ENCODE measurements around the gene TIMM13.
"Not testable (repeated sequence)": the region's sequence is repeated elsewhere in the genome, so short reads cannot be mapped to it uniquely, and the experiment has no call there.

The TIMM13 gene

GRCh38 chr19:2409352-2409912, 18.0 kb downstream of the TIMM13 start:
- Histone ChIP-seq H3K36me3 (no peaks in the 10 kb centered on the region), H3K4me2 (no peak overlapping the region), H3K9me3 (replicated peaks in 1 of 11) (peaks cover 0 to 19% (median 9%) of the 10 kb centered on the region in 11 experiments; a peak in 14 of 22 replicates), H3K27me3 (no peaks in the 10 kb centered on the region), H3K9ac (no peak overlapping the region), H3K4me1 (peaks cover 5 to 25% (median 20%) of the 10 kb centered on the region in 10 experiments; a peak in 19 of 20 replicates), H3K27ac (no peak overlapping the region), H3K4me3 (no peak overlapping the region), H4K20me1 (no peaks in the 10 kb centered on the region)
- no peak for TF ChIP-seq Cebpa-rat (IDR thresholded peaks at IDR 0.05)

GRCh38 chr19:2408247-2408646, 19.1 kb downstream of the TIMM13 start:
- Histone ChIP-seq H3K27me3 (no peaks in the 10 kb centered on the region), H3K4me2 (no peak overlapping the region), H4K20me1 (no peaks in the 10 kb centered on the region), H3K27ac (no peak overlapping the region), H3K9me3 (replicated peaks in 1 of 11) (peaks cover 0 to 26% (median 9%) of the 10 kb centered on the region in 11 experiments; a peak in 14 of 22 replicates), H3K36me3 (no peaks in the 10 kb centered on the region), H3K4me3 (no peak overlapping the region), H3K4me1 (peaks cover 5 to 21% (median 20%) of the 10 kb centered on the region in 10 experiments), H3K9ac (no peak overlapping the region)
- TF ChIP-seq Cebpa-rat (IDR thresholded peaks at IDR 0.05): no peak

GRCh38 chr19:2399582-2399981, 27.8 kb downstream of the TIMM13 start:
- H3K4me3 ChIP-seq: no peak overlapping the region
- no peak for TF ChIP-seq Cebpa-rat (IDR thresholded peaks at IDR 0.05)
- H3K9ac ChIP-seq: no peak overlapping the region
- H3K36me3 ChIP-seq: no peaks in the 10 kb centered on the region
- H3K4me2 ChIP-seq: no peak overlapping the region
- H3K4me1 ChIP-seq: peaks cover 4 to 18% (median 11%) of the 10 kb centered on the region in 10 experiments; a peak in 19 of 20 replicates
- peaks cover 0 to 9% (median 0%) of the 10 kb centered on the region in 11 experiments; a peak in 1 of 22 replicates for H3K9me3 ChIP-seq (replicated peaks in 1 of 11)
- no peak overlapping the region for H3K27ac ChIP-seq
- H4K20me1 ChIP-seq: no peaks in the 10 kb centered on the region
- no peaks in the 10 kb centered on the region for H3K27me3 ChIP-seq

- H3K27ac ChIP-seq: no peak overlapping the region
- no peaks in the 10 kb centered on the region for H3K36me3 ChIP-seq
- no peak overlapping the region for H3K4me2 ChIP-seq
- H3K4me3 ChIP-seq: no peak overlapping the region
- H3K27me3 ChIP-seq: no peaks in the 10 kb centered on the region
- H4K20me1 ChIP-seq: no peaks in the 10 kb centered on the region
- peaks cover 12 to 26% (median 18%) of the 10 kb centered on the region in 10 experiments for H3K4me1 ChIP-seq
- 0 out of 22 replicates have a peak, but pooled peaks cover 0 to under 1% (median 0%) of the 10 kb centered on the region in 11 experiments for H3K9me3 ChIP-seq (replicated peaks in 1 of 11)
- no peak overlapping the region for H3K9ac ChIP-seq
- no peak for TF ChIP-seq Cebpa-rat (IDR thresholded peaks at IDR 0.05)
Measured at GRCh38 chr19:2398735-2399305, 28.6 kb downstream of the TIMM13 start.

- not testable (repeated sequence) for H3K27ac ChIP-seq, H3K4me3 ChIP-seq, H3K27me3 ChIP-seq, H3K9ac ChIP-seq, H3K4me2 ChIP-seq, H3K36me3 ChIP-seq, H4K20me1 ChIP-seq
- peaks cover 0 to 11% (median 8%) of the 10 kb centered on the region in 11 experiments; a peak in 9 of 22 replicates for H3K9me3 ChIP-seq (replicated peaks in 1 of 11)
- H3K4me1 ChIP-seq: peaks cover 18 to 37% (median 30%) of the 10 kb centered on the region in 10 experiments
Measured at GRCh38 chr19:2397173-2397572, 30.2 kb downstream of the TIMM13 start.

GRCh38 chr19:2395293-2395829, 32.0 kb downstream of the TIMM13 start:
- Histone ChIP-seq H3K4me1 (peaks cover 18 to 45% (median 35%) of the 10 kb centered on the region in 10 experiments), H3K9me3 (replicated peaks in 1 of 11) (peaks cover 0 to 11% (median 8%) of the 10 kb centered on the region in 11 experiments; a peak in 9 of 22 replicates), H3K4me2 (peak overlapping the region in 6 of 11 experiments; percentile 49 to 74 (median 64); a peak in 8 of 22 replicates)
- H4K20me1 ChIP-seq, H3K27ac ChIP-seq, H3K9ac ChIP-seq, H3K36me3 ChIP-seq, H3K27me3 ChIP-seq, H3K4me3 ChIP-seq: not testable (repeated sequence)

- Histone ChIP-seq H3K27ac (peak overlapping the region in 6 of 11 experiments; percentile 2 to 53 (median 22); a peak in 8 of 22 replicates), H3K9ac (0 out of 22 replicates have a peak overlapping the region, but pooled peaks of 1 of the 11 experiments have one; percentile 9)
- 0 out of 22 replicates have a peak, but pooled peaks of 1 of the 11 experiments have one; percentile 31 for TF ChIP-seq Cebpa-rat (IDR thresholded peaks at IDR 0.05)
Measured at GRCh38 chr19:2394442-2395292, 32.7 kb downstream of the TIMM13 start.

GRCh38 chr19:2394054-2394441, 33.3 kb downstream of the TIMM13 start:
- Histone ChIP-seq H3K36me3 (no peaks in the 10 kb centered on the region), H3K27ac (peak overlapping the region in 6 of 11 experiments; percentile 2 to 53 (median 22); a peak in 9 of 22 replicates), H4K20me1 (no peaks in the 10 kb centered on the region), H3K4me2 (peak overlapping the region; percentile 30 to 83 (median 58)), H3K4me1 (peaks cover 18 to 45% (median 35%) of the 10 kb centered on the region in 10 experiments), H3K4me3 (no peak overlapping the region), H3K27me3 (no peaks in the 10 kb centered on the region), H3K9ac (0 out of 22 replicates have a peak overlapping the region, but pooled peaks of 1 of the 11 experiments have one; percentile 9), H3K9me3 (replicated peaks in 1 of 11) (peaks cover 0 to 11% (median 8%) of the 10 kb centered on the region in 11 experiments; a peak in 9 of 22 replicates)
- TF ChIP-seq Cebpa-rat (IDR thresholded peaks at IDR 0.05): no peak

More at GRCh38 chr19:2394442-2395292, 32.7 kb downstream of the TIMM13 start:
- Histone ChIP-seq H3K36me3 (no peaks in the 10 kb centered on the region), H4K20me1 (no peaks in the 10 kb centered on the region), H3K4me3 (no peak overlapping the region), H3K4me1 (peaks cover 18 to 45% (median 35%) of the 10 kb centered on the region in 10 experiments), H3K27me3 (no peaks in the 10 kb centered on the region), H3K9me3 (replicated peaks in 1 of 11) (peaks cover 0 to 11% (median 8%) of the 10 kb centered on the region in 11 experiments; a peak in 9 of 22 replicates), H3K4me2 (peak overlapping the region; percentile 30 to 83 (median 58); a peak in 21 of 22 replicates)

GRCh38 chr19:2392899-2393298, 34.5 kb downstream of the TIMM13 start:
- H3K4me1 ChIP-seq: peaks cover 18 to 45% (median 35%) of the 10 kb centered on the region in 10 experiments
- not testable (repeated sequence) for H3K27me3 ChIP-seq, H3K4me3 ChIP-seq, H4K20me1 ChIP-seq, H3K9ac ChIP-seq, H3K36me3 ChIP-seq, H3K27ac ChIP-seq
- H3K4me2 ChIP-seq: peak overlapping the region in 3 of 11 experiments; percentile 36 to 74 (median 73); a peak in 4 of 22 replicates
- H3K9me3 ChIP-seq (replicated peaks in 1 of 11): peaks cover 0 to 11% (median 8%) of the 10 kb centered on the region in 11 experiments; a peak in 9 of 22 replicates
